Mucosa of descending colon (tissue), 3 donors: ENCODE data around the gene HSF5. TPM values are rescaled to one million over a fixed set of nuclear protein-coding genes. Genes with fewer than 3 reads are reported as not detected.
A peak's percentile ranks its signal among the peaks of the same experiment; 100 is the strongest.

Source experiments
- ATAC-seq: fragments of 200-7000 bp; cut with Tn5 transposase; one replicate; pipeline ENCODE4 v1.9.1; 2020; ENCODE audit warnings: mild to moderate bottlenecking, moderate library complexity
- DNase-seq, 3 donors: peaks; one replicate each; pipeline ENCODE4 v3.0.0-alpha.2; 2020
- H3K36me3 ChIP-seq: fragments of 200-600 bp; one replicate; pipeline ENCODE4 v1.8.0; 2021; ENCODE audit warnings: low read depth, mild to moderate bottlenecking
- H3K4me1 ChIP-seq: fragments of 200-600 bp; one replicate; pipeline ENCODE4 v1.8.0; 2021; ENCODE audit warnings: low read depth, mild to moderate bottlenecking
- H3K4me3 ChIP-seq: fragments of 200-600 bp; one replicate; pipeline ENCODE4 v1.8.0; 2021; ENCODE audit warnings: mild to moderate bottlenecking
- H3K9me3 ChIP-seq: fragments of 200-600 bp; one replicate; pipeline ENCODE4 v1.8.0; 2021; ENCODE audit warnings: mild to moderate bottlenecking
- intact Hi-C, 2 donors: fragments of 100-400 bp; cut with DNase I in 1 of 2; cut with micrococcal nuclease in 1 of 2; formaldehyde crosslinking; loops; one replicate each; pipeline versions ENCODE4 v1.11.0 to v1.11.1; 2022; cut with DNase I, micrococcal nuclease
- total RNA-seq, 3 donors: library from RNA; stranded (reverse); fragmentation: NEBNext Ultra II Directional in 2 of 3; extraction: Animal tissue kit (Norgen Biotek cat#: 25700) in 2 of 3; gene quantifications; one replicate each; pipeline versions ENCODE4 v1.2.1 to v1.2.4, GENCODE V29; 2021 to 2023
- TF ChIP-seq, protein P1 (sequence below): fragments of 200-600 bp; IDR thresholded peaks from one replicate; pipeline ENCODE4 v1.8.0; 2022; ENCODE audit warnings: antibody characterized with exemption, mild to moderate bottlenecking
- donor health status: DM: no; HTN: no; CAD: no; lungs with moderate emphysema.
- donor health status: DM: no; HTN: no; CAD: no.
- donor health status: DM: no; HTN: yes; CAD: no.

Gene HSF5
- total RNA-seq, 3 donors from 2014 or later: 0.07 to 0.09 TPM; not detected in 1

DNA sequence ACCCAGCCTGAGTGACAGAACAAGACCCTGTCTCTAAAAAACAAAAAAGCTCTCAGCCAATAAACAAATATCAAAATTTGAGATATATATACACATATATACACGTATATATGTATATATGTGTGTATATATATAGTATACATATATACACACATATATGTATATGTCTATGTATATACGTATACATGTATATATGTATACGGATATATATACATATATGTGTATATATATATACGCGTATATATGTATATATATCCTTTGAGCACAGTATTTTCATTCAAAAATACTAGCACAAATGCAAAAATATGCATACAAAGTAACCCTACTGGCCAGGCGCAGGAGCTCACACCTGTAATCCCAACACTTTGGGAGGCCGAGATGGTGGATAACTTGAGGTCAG, 13.2 kb upstream of the HSF5 start:
- no peaks in the 10 kb centered on the region for H3K9me3 ChIP-seq
- TF ChIP-seq, protein P1, sequence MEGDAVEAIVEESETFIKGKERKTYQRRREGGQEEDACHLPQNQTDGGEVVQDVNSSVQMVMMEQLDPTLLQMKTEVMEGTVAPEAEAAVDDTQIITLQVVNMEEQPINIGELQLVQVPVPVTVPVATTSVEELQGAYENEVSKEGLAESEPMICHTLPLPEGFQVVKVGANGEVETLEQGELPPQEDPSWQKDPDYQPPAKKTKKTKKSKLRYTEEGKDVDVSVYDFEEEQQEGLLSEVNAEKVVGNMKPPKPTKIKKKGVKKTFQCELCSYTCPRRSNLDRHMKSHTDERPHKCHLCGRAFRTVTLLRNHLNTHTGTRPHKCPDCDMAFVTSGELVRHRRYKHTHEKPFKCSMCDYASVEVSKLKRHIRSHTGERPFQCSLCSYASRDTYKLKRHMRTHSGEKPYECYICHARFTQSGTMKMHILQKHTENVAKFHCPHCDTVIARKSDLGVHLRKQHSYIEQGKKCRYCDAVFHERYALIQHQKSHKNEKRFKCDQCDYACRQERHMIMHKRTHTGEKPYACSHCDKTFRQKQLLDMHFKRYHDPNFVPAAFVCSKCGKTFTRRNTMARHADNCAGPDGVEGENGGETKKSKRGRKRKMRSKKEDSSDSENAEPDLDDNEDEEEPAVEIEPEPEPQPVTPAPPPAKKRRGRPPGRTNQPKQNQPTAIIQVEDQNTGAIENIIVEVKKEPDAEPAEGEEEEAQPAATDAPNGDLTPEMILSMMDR: no peak
- DNase-seq (no peak), ATAC-seq (no peak)
- peaks cover 11% of the 10 kb centered on the region for H3K36me3 ChIP-seq
- H3K4me1 ChIP-seq: no peaks in the 10 kb centered on the region
- intact Hi-C loops: no loop called here
- H3K4me3 ChIP-seq: no peak overlapping the region

DNA sequence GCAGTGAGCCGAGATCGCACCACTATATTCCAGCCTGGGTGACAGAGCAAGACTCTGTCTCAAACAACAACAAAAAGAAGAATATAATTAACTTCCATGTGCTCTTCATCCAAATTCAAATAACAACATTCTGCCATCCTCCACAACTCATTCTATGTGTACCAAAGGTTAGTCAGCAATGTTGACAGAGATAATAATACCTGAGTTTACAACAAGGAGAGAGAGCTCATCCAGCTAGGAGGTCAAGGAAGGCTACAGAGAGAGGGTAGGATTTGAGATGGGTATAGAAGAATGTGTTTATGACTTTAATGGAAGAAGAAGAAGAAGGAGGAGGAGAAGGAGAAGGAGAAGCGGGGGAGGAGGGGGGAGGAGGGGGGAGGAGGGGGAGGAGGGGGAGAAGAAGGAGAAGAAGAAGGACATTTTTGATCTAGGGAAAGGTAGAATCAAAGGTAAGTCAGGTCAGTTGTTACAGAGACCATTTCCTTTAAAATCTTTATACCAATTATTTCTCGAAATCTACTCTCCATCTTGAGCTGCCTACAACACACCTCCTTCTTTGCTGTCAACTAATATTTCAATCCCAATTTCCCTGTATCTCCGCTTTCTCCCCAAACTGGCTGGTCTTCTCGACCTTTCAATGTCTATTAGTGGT, 10.1 kb upstream of the HSF5 start:
- ATAC-seq: peak; percentile 16
- intact Hi-C loops: no loop called here

GRCh38 chr17:58493506-58493905, 5.3 kb upstream of the HSF5 start:
- Histone ChIP-seq H3K9me3 (no peaks in the 10 kb centered on the region), H3K36me3 (peaks cover 8% of the 10 kb centered on the region), H3K4me1 (no peaks in the 10 kb centered on the region), H3K4me3 (no peak overlapping the region)
- DNase-seq (no peak), ATAC-seq (no peak)
- TF ChIP-seq, protein P1: no peak
- intact Hi-C loops: no loop called here

More for the DNA sequence above, 10.1 kb upstream of the HSF5 start:
- Histone ChIP-seq H3K36me3 (peaks cover 12% of the 10 kb centered on the region), H3K4me3 (no peak overlapping the region), H3K4me1 (no peaks in the 10 kb centered on the region), H3K9me3 (no peaks in the 10 kb centered on the region)
- TF ChIP-seq, protein P1: no peak
- no peak for DNase-seq

DNA sequence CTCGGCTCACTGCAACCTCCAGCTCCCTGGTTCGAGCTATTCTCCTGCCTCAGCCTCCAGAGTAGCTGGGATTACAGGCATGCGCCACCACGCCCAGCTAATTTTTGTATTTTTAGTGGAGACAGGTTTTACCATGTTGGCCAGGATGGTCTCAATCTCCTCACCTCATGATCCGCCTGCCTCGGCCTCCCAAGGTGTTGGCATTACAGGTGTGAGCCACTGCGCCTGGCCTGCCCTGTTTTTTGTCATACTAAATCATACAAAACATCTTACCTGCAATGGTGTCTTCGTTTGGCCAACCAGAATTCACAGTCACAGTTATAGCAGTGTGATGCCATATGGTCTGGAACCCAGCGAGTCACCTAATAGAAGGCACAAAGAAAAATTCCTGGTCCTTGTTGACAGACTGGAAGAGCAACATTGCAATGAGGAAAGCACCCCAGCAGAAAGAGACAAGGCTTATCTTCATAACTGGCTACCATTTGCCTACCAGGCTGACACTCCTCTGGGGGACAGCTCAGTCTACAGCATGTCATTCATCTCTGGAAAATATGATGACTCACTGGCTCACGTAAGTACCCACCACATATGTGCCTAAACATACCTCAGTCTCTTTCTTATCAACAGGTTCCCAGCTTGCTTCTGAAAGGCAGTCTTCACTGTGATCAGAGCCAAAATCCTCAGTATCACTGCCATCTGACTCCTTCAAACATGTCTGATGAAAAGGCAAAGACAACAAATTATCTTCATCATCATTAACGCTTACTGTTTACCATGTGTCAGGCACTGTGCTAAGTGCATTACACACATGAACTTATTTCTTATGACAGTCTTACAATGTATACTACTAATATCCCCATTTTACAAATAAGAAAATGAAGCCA, 4.3 kb upstream of the HSF5 start:
- TF ChIP-seq, protein P1: no peak
- Histone ChIP-seq H3K9me3 (no peaks in the 10 kb centered on the region), H3K36me3 (peaks cover 8% of the 10 kb centered on the region), H3K4me1 (no peaks in the 10 kb centered on the region), H3K4me3 (no peak overlapping the region)
- ATAC-seq (no peak), DNase-seq (no peak)
- intact Hi-C loops: no loop called here

DNA sequence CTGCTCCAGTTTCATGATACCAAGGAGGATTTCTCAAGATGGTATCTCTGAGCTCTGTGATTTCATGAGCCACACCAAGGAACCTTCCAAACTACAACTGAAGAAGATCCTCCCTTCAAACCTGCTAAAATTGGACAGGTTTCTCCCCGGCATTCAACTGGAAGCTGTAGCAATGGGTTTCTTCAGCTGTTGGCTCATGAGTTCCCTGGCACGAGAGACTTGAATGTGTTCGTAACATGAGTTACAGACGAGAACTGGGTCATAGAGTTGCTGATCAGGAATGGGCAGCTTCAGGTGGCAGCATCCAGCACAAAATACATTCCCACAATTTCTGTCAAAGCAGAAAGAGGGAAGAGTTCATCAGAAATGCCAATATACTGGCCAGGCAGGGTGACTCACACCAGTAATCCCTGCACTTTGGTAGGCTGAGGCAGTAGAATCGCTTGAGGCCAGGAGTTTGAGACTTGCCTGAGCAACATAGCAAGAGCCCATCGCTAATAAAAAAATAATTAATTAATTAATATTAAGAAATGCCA, 3.4 kb upstream of the HSF5 start:
- Histone ChIP-seq H3K9me3 (no peaks in the 10 kb centered on the region), H3K4me3 (no peak overlapping the region), H3K4me1 (no peaks in the 10 kb centered on the region), H3K36me3 (peaks cover 8% of the 10 kb centered on the region)
- ATAC-seq (no peak), DNase-seq (no peak)
- TF ChIP-seq, protein P1: no peak
- intact Hi-C loops: no loop called here
